ENCODE results near the gene ATMIN.

The ATMIN gene

DNA sequence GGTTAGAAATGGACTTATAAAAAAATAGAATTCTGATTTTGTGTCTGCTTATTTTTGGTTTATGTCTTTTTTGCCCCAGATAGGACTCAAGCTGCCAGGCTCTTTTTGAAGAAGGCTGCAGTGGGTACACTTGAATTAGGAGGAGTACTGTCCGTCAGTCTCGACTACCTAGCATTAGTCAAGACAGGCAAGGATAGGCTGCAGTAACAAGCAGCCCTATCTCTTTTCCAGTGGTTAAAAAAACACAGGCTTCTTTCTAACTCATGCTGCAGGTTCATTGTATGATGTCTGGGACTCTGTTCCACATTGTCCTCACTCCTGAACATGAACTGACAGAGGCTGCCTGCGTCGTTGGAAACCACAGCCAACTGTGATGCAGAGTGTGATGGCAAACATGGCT lies 33.4 kb downstream of the ATMIN start:
- no peak for DNase-seq (ENCODE audit: low read depth in 2 of 2)

DNA sequence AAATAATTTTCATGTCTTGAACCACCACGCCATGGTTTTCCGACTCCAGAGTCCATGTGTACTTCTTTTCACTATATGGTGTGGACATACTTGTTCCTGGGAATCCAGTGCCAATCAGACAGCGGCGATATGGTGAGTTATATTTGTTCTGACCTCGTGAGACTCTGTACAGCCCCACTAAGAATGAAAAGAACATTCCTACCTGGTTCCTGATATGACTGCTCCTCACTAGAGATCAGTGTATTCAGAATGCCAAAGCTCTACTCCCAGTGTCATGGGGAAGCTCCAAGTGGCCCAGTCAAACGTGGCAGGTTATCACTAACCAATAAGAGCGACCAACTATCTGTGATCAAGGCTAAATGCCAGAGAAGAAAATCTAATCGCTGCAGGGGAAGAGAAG lies 35.3 kb downstream of the ATMIN start:
- no peak for DNase-seq (ENCODE audit: low read depth in 2 of 2)

DNA sequence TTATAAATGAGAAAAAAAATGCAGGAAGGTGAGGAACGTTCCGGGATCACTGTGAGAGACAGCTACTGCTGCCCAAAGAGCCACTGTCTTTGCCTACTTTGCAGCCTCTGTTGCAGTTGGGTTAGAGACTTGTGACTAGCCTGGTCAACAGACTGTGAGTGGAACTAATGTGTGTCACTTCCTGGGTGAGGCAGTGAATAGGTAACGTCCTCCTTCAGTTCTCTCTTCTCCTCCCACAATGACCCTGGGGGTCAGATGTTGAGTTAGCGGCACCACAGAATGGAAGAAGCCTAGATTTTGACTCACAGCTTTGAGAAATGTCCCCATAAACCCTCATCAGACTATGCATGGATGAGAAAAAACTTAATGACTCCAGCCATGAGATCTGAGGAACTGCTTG lies 36.2 kb downstream of the ATMIN start:
- DNase-seq (ENCODE audit: low read depth in 2 of 2), result no peak

DNA sequence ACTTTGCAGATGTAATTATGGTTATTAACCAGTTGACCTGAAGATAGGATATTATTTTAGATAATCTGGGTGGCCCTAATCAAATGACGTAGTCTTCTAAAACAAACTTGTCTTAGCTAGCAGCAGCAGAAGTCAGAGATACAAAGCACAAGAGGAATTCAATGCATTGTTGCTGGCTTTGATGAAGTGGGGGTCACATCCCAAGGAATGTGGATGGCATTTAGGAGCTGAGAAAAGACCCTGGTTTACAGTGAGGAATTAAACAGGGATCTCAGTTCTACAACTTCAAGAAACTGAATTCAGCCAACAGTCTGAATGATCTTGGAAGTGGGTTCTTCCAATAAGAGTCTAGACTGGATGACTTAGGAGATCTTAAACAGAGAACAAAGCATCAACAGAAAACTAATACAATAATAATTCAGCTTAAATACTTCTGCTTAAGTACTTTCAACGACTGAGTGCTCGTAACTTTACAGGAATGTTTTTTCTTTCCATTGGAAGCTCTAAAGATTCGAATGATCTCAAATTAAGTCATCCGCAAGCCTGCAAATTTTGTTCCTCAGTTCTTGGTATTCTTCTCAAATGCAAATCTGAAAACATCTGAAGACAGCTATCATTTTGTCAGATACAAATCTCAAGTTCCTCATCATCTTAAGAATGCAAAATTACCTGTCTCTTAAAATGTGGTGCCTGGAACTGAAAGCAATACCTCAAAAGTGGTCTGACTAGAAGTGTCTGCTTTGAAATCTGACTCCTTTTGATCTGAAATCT lies 38.1 kb downstream of the ATMIN start:
- DNase-seq (ENCODE audit: low read depth in 2 of 2), result no peak

DNA sequence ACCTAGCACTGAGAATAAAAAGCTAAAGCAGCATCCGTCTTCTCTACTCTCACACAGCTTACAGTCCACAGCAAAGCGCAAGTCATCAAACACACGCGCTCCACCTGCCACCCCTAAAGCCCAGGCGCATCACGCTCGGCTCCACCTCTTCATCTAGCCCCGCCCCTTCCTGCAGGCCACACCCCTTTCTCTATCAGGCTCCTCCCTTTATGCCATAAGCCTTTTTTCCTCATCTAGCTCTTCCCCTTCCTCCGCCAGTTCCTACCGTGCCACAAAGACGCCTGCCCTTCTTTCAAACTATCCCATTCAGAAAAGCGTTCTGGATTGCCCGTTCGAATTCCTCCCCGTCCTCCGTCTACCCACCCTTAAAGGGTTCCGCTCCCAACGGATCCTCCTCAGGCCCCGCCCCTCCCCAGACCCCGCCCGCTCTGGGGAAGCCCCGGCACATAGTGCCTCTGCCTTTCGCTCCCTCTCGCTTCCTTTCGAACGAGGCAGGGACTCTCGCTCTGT lies 41.0 kb downstream of the ATMIN start:
- DNase-seq (ENCODE audit: low read depth in 2 of 2), result peak; percentile 76 to 86

DNA sequence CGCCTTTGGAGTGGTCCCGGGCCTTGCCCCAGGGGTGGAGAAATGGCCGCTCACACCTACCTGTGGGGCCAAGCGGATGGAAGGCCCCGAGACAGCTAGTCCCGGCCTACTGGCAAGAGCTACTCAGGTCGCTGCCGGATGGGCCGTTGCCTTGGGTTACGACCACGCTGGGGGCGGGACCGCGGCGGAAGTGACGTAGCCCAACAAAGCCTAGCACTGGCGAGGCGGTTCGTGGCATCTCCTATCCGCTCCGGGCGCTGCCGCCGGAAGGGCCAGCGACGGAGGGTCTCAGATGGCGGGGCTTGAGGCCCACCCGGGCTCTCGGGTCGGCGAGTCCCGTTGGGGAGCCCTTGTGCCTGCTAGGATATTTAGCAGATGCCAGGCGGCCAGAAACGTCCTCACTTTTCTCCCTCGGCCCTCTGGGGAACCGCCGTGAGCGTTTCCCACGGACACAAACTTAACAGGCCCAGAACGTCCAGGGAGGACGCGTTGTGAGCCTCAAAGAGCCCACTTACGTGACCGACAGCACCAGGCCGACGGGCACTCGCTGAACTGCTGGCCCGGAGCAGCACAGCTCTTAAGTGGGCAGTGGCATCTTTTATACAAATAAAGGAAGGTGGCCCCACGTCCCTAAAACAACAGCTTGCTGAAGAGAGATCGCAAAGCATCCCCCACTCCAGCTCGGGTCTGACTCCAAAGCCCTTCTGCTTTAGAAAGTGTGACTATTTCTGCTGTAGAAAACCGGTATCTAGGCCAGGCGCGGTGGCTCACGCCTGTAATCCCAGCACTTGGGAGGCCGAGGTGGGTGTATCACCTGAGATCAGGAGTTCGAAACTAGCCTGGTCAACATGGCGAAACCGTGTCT lies 41.7 kb downstream of the ATMIN start, which contains the start of gene C16orf46:
TSS of gene C16orf46 (minus strand) at position 163 of the 865 bp plus-strand sequence. CDS start 13,283 bp downstream, outside the sequence.
- peak; percentile 94 for DNase-seq (ENCODE audit: low read depth in 2 of 2)

DNA sequence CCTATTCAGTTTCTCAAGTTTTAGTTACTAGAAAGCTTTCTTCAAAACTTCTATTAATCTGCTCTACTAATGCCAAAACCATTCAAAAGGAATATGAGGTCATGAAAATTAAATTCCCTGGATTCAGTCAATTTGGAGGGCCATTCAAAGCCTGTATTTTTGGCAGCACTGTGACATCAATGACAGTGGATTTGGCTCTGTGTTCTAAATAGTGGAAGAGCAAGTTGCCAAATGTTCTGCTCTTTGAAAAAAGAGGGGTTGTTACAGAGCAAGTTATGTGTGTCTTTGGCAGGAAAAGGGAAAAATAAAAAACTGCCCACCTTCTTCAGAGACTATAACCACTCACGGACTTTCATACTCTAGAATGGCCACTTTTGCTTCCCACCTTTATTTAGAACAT lies 44.6 kb downstream of the ATMIN start:
- no peak for DNase-seq (ENCODE audit: low read depth in 2 of 2)

DNA sequence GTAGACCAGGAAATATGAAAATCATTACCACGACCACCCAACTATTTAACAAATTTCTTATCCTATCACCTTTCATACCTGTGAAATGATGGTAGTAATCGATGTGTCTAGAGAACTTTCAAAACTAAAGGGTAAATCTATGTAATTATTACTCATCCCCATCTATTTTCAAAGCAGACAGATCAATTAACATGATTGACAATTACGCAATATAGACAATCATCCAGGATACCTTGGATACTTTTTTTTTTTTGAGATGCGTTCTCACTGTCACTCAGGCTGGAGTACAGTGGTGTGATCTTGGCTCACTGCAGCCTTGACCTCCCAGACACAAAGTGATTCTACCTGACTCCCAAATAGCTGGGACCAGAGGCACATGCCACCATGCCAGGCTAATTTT lies 45.4 kb downstream of the ATMIN start:
- no peak for DNase-seq (ENCODE audit: low read depth in 2 of 2)

DNA sequence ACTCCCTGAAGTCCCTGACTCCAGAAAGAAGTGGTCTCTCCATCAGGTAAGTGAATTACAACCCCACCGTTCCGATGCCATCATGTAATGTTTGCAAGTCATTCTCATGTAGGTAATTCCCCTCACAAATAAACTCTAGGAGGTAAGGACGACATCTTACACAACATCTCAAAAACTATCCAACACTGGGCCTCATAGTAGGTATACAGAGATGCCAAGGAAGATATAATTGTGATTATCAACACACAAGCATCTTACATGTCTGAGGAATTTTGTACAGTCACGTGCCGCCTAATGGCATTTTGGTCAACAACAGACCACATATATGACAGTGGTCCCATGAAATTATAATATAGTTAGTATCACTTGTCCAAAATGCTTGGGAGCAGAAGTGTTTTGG lies 53.2 kb downstream of the ATMIN start:
- no peak for DNase-seq (ENCODE audit: low read depth in 2 of 2)

DNA sequence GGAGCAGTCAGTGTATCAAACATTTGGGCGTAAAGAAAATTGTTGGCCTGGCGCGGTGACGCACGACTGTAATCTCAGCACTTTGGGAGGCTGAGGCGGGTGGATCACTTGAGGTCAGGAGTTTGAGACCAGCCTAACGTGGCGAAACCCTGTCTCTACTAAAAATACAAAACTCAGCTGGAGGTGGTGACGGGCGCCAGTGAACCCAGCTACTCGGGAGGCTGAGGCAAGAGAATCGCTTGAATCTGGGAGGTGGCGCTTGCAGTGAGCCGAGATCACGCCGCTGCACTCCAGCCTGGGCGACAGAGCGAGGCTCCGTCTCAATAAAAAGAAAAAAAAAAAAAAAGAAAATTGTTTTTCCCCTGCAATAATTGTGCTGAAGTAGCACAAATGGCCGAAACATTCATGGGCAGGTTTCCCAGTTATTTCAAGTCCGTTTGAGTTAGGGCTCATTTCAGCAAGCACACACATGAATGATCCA lies 59.2 kb downstream of the ATMIN start:
- DNase-seq (ENCODE audit: low read depth in 2 of 2), result no peak

DNA sequence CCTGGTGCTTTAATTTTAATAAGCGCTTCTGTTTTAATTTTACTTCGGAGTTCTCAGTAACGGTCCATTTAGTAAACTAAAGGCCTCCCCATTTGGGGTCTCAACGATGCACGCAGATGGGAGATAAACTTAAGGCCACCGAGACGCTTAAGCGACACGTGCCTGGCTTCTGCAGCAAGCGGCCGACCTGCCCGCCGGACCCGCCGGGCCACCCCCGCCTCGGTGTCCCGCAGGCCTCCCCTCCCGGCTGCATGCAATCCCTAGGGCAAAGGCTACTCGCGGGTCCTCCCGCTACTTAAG lies 60.0 kb downstream of the ATMIN start:
- DNase-seq (ENCODE audit: low read depth in 2 of 2), result no peak

DNA sequence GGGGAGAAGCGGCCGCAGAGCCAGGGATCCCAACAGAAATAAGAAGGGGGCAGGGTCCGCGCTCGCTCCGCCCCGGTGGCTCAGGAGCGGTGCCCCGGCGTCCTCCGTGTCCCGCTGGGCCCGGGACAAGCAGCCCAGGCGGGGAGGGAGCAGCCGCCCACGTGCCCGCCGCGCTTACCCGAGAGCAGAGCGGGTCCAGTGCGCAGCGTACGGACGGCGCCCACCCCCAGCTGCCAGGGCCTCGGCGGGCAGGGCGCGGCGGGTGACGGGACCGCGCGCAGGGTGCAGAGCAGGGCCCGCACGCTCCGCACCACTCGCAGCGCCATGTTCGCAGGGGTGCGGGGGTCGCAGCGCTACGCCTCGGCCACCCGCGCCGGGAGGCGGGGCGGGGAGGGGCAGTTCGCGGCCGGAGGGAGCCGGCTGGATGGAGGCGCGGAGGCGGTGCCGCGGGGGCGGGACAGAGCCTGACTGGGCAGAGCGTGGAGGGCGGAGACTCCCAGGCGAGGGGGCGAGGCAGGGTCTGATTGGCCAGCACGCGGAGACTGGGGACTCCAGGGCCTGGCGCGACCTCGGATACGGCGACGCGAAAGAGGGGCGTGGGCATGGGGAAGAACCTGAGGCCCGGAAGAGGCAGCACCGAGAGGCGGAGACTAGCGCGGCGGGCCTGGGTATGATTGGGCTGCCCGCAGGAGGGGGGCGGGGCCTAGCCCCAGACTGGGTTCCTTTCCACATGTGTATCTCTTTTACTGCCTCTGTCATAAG lies 60.5 kb downstream of the ATMIN start, which contains the start of gene GCSH:
TSS of gene GCSH (minus strand) at position 443 of the 762 bp plus-strand sequence. CDS start at position 326, 117 bp downstream.
- peak; percentile 97 to 98 for DNase-seq (ENCODE audit: low read depth in 2 of 2)

DNA sequence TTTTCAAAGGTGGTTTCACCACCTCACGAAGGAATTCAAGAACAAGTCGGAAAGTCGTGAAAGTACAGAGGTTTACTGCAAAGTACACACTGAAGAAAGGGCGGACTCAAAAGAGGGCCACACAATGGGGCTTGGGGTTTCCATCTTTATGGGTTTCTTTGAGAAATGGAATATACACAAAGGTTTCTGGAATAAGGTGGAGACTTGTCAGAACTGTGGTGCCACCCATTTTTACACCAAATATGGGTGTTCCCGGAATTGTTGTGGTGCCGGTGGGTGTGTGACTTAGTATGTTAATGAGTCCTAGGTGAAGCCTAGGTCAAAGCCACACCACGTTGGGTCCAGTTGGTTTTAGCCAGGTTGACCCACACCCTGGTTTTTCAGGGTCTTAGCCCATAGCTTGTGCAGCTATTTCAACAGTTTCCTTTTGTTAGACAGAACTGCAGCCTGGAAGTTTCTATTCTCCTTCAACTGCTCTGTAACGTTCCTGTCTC lies 61.1 kb downstream of the ATMIN start:
- no peak for DNase-seq (ENCODE audit: low read depth in 2 of 2)

All from stimulated activated CD8-positive, alpha-beta memory T cell treated with anti-CD3 and anti-CD28 coated beads, Interleukin-15, amount 100 ng/mL, for 4 hours (primary cell).